Esophagus muscularis mucosa (tissue), 4 donors: ENCODE measurements around the gene DNHD1.

Source experiments
- CTCF ChIP-seq, 3 experiments: fragments of 200-600 bp in 2 of 3; fragments of 450-650 bp in 1 of 3; sonication (generic) in 2 of 3; IDR thresholded peaks; one replicate each; pipeline ENCODE4 v1.5.1; 2017 to 2019; ENCODE audit warnings: antibody characterized with exemption in 3 of 3, mild to moderate bottlenecking in 2 of 3, moderate library complexity in 1 of 3
- EP300 ChIP-seq: sonication (generic); formaldehyde crosslinking; IDR thresholded peaks from one replicate; pipeline ENCODE4 v1.6.1; 2017; ENCODE audit warnings: antibody characterized with exemption
- POLR2A ChIP-seq: fragments of 450-650 bp; IDR thresholded peaks from one replicate; pipeline ENCODE4 v1.6.1; 2017; ENCODE audit warnings: antibody characterized with exemption, moderate library complexity, mild to moderate bottlenecking, low read depth
- POLR2AphosphoS5 ChIP-seq, 2 donors: sonication (generic); formaldehyde crosslinking; IDR thresholded peaks; one replicate each; pipeline ENCODE4 v1.6.1; 2017; ENCODE audit warnings: antibody characterized with exemption in 2 of 2

- TF ChIP-seq CTCF (IDR thresholded peaks at IDR 0.05) (no peak), POLR2AphosphoS5 (IDR thresholded peaks at IDR 0.05) (no peak), POLR2A (no peak), EP300 (no peak)
Measured at GRCh38 chr11:6457581-6458320, 39.3 kb upstream of the DNHD1 start.
